GM13977 (cell line): Measurements from ENCODE around the gene MT1M.
"Not testable (repeated sequence)": the region's sequence is repeated elsewhere in the genome, so short reads cannot be mapped to it uniquely, and the experiment has no call there.

Source experiments
- DNase-seq: peaks from one replicate; pipeline ENCODE4 v3.0.0; 2012; ENCODE audit warnings: low spot score
- in situ Hi-C: fragments of 300-500 bp; cut with MboI; formaldehyde crosslinking; loops from one replicate; pipeline ENCODE4 v1.12.0; 2022; ENCODE audit warnings: low sequenced_read_pairs, low pct_unique_long_range_greater_than_20kb, mixed read lengths, inconsistent platforms; ENCODE audit not compliant: unreplicated experiment
- TF ChIP-seq, protein P1 (sequence below): IDR thresholded peaks from 2 replicates; pipeline ENCODE4 v1.5.1; 2012; ENCODE audit warnings: mild to moderate bottlenecking, control low read depth; ENCODE audit not compliant: insufficient read depth; ENCODE audit errors: extremely low read depth, missing control alignments

The MT1M gene

DNA sequence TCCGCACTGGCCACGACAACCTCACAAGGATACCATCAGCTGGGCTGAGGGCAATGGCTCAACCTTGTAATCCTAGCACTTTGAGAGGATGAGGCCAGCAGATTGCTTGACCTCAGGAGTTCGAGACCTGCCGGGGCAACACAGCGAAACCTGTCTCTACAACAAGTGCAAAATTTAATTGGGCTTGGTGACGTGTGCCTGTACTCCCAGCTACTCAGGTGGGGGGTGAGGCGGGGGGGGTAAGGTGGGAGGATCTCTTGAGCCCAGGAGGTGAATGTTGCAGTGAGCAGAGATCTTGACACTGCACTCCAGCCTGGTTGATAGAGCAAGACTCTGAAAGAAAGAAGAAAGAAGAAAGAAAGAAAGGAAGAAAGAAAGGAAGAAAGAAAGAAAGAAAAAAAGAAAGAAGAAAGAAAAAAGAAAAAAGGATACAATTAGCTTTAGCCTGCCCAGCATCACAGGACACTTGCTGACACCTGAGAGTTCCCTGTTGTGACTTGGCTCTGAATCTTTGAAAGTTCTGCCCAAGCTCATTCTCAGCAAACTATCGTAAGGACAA is 12.0 kb upstream of the MT1M start:
- no peak for DNase-seq
- in situ Hi-C loops: no loop called here
- TF ChIP-seq, protein P1, sequence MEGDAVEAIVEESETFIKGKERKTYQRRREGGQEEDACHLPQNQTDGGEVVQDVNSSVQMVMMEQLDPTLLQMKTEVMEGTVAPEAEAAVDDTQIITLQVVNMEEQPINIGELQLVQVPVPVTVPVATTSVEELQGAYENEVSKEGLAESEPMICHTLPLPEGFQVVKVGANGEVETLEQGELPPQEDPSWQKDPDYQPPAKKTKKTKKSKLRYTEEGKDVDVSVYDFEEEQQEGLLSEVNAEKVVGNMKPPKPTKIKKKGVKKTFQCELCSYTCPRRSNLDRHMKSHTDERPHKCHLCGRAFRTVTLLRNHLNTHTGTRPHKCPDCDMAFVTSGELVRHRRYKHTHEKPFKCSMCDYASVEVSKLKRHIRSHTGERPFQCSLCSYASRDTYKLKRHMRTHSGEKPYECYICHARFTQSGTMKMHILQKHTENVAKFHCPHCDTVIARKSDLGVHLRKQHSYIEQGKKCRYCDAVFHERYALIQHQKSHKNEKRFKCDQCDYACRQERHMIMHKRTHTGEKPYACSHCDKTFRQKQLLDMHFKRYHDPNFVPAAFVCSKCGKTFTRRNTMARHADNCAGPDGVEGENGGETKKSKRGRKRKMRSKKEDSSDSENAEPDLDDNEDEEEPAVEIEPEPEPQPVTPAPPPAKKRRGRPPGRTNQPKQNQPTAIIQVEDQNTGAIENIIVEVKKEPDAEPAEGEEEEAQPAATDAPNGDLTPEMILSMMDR: no peak

DNA sequence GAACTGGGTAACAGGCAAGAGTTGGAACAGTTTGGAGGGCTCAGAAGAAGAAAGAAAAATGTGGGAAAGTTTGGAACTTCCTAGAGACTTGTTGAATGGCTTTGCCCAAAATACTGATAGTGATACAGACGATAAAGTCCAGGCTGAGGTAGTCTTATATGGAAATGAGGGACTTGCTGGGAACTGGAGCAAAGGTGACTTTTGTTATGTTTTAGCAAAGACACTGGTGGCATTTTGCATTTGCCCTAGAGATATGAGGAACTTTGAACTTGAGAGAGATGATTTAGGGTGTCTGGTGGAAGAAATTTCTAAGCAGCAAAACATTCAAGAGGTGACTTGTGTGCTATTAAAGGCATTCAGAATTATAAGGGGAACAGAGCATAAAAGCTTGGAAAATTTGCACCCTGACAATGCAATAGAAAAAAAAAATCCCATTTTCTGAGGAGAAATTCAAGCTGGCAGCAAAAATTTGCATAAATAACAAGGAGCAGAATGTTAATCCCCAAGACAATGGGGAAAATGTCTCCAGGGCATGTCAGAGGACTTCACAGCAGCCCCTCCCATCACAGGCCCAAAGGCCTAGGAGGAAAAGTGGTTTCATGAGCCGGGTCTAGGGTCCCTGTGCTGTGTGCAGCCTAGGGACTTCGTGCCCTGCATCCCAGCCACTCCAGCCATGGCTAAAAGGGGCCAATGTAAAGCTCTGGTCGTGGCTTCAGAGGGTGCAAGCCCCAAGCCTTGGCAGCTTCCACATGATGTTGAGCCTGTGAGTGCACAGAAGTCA is 10.6 kb upstream of the MT1M start:
- in situ Hi-C loops, DNase-seq: not testable (repeated sequence)

DNA sequence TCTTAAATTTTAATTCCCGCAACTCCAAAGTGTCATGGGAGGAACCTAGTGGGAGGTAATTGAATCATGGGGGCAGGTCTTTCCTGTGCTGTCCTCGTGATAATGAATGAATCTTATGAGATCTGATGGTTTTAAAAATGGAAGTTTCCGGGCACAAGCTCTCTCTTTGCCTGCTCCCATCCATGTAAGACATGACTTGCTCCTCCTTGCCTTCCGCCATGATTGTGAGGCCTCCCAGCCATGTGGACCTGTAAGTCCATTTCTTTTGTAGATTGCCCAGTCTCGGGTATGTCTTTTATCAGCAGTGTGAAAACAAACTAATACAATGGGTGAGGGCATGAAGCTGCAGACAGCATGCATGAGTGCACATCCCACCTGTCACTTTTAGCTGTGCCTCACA is 9.3 kb upstream of the MT1M start:
- DNase-seq, in situ Hi-C loops: not testable (repeated sequence)

DNA sequence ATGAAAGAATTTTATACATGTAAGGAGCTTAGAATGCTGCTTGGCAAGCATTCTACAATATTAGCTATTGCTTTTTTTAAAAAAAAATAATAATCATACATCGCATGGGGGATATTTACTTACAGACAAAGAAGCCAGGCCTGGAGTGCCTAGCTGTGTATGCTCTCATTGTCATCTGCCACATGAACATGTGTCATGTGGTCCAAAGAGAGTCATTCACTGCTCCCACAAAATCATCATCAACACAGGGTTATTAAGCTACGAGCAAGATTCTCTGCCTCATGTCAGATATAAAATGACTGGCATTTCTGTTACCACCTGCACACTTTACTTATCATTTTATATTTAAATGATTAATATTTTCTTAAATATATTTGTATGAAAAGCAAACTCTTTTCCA is 8.8 kb upstream of the MT1M start:
- in situ Hi-C loops: no loop called here
- TF ChIP-seq, protein P1: no peak
- no peak for DNase-seq

DNA sequence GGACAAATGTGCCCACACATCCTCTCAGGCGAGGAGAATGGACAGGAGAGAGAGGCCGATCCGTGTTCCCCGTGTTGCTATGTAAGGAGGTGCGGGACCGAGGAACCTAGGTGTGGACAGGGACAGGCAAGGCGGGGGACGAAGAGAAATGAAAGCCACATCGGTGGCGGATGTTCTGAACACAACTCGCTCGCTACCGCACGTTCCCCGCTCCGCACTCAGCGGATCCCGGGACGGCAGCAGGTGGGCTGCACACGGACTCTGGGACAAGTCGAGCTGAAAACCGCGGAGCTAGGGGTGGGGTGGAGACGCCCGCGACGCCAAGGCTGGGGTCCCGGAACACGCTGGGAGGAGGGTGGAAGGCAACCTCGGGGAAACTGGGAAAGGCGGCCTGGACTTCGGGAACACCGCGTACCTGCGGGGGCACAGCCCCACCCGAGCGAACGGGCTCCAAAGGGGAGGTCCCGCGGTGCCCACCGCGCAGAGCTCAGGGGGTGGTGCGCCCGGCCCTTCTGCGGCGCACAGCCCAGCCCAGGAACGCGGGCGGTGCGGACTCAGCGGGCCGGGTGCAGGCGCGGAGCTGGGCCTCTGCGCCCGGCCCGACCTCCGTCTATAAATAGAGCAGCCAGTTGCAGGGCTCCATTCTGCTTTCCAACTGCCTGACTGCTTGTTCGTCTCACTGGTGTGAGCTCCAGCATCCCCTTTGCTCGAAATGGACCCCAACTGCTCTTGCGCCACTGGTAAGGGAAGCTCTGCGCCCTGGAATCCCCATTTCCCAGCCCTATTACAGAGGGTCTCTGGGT is 7.1 kb upstream of the MT1M start, which contains the start of gene MT1E:
Gene MT1E (plus strand): TSS at position 642 of the 803 bp plus-strand sequence. CDS start 71 bp downstream, at position 713.
- no peak for DNase-seq
- in situ Hi-C loops: no loop called here
- TF ChIP-seq, protein P1: no peak

DNA sequence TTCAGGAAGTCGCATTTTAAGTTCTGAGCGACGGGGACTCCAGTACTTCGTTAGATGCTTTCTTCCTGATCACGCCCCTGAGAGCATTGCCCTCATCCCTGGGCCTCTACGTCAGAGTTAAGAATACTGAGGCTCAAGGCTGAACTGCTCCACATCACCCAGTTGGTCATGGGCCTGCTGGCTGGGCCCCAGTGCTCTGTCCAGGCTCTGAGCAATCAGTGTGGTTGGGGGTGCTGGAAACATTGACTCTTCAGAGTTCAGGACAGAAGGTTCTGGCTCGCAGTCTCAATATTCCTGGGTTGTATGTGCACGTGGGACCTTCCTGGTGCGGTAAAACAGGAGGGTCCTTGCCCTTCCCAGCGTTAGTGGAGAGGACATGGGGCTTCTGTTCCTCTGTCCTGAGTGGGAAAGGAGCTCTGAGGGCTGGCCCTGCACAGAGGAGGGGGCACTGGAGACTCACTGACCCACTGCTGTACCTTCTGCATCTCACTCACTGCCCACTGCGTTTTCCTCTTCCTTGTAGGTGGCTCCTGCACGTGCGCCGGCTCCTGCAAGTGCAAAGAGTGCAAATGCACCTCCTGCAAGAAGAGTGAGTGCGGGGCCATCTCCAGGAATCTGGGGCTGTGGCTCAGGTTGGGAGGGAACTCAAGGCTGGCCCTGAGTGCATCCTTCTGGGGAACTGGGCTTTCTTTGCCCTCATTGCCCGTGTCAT is 6.4 kb upstream of the MT1M start:
- in situ Hi-C loops: no loop called here
- TF ChIP-seq, protein P1: no peak
- DNase-seq: no peak

DNA sequence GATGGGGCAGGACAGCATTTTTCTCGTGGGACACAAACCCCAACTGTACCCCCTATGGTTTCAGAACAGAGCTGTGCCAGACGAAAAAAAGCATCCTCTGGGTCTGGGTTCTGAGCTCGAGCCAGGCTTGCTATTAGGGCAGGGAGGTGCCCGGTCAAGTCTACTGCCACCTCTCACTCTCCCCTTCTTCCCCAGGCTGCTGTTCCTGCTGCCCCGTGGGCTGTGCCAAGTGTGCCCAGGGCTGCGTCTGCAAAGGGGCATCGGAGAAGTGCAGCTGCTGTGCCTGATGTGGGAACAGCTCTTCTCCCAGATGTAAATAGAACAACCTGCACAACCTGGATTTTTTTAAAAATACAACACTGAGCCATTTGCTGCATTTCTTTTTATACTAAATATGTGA is 5.8 kb upstream of the MT1M start:
- TF ChIP-seq, protein P1: no peak
- no peak for DNase-seq
- in situ Hi-C loops: no loop called here
